ENCODE measurements around the gene ARHGAP42. TPM values are rescaled to one million over a fixed set of nuclear protein-coding genes. Genes with fewer than 3 reads are reported as not detected.

The ARHGAP42 gene
- total and polyA plus RNA-seq, 8 donors: 17.1 to 45.2 (median 36.2) TPM

DNA sequence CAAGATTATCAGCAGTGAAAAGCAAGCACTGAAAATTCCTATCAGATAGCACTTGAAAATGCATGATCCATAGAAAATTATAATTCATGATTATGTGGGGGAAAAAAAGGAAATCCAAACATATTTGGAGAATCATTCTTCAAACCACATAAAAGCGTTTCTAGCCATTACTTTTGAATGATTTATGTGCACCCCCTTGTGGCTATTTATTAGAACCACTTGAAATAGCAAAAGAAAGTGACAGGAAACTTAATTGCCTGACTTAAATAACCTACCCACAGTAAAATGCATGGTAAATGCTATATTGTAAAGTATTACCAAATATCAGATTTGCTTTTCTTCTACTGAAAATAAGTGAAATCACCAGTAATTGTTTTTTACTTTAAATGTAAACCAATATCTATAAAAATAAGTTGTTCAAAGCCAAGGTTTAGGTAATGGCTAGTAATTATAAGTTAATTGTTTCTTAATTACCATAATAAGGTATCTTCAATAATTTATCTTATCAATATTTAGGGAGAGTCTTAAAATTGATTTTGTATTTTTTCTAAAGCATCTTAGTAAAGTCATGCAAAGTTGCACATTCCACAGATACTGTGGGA is 168.5 kb downstream of the ARHGAP42 start:
- no peak overlapping the region for H3K4me3 ChIP-seq
- TF ChIP-seq, protein P1, sequence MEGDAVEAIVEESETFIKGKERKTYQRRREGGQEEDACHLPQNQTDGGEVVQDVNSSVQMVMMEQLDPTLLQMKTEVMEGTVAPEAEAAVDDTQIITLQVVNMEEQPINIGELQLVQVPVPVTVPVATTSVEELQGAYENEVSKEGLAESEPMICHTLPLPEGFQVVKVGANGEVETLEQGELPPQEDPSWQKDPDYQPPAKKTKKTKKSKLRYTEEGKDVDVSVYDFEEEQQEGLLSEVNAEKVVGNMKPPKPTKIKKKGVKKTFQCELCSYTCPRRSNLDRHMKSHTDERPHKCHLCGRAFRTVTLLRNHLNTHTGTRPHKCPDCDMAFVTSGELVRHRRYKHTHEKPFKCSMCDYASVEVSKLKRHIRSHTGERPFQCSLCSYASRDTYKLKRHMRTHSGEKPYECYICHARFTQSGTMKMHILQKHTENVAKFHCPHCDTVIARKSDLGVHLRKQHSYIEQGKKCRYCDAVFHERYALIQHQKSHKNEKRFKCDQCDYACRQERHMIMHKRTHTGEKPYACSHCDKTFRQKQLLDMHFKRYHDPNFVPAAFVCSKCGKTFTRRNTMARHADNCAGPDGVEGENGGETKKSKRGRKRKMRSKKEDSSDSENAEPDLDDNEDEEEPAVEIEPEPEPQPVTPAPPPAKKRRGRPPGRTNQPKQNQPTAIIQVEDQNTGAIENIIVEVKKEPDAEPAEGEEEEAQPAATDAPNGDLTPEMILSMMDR (IDR thresholded peaks at IDR 0.05): peak; percentile 30 to 55
- ATAC-seq (peak; percentile 50), DNase-seq (peak in 2 of 4 donors; percentile 41 to 53)
- H3K9me3 ChIP-seq: no peaks in the 10 kb centered on the region
- no peaks in the 10 kb centered on the region for H3K4me1 ChIP-seq
- intact Hi-C loops (cut with DNase I): loop anchor here in 1 of 2 donors (5.0 kb wide), 1 partner anchor 173 kb away; no protein-coding TSS in a partner anchor
- H3K27ac ChIP-seq: no peak overlapping the region
- no peaks in the 10 kb centered on the region for H3K27me3 ChIP-seq
- H3K36me3 ChIP-seq: no peaks in the 10 kb centered on the region

DNA sequence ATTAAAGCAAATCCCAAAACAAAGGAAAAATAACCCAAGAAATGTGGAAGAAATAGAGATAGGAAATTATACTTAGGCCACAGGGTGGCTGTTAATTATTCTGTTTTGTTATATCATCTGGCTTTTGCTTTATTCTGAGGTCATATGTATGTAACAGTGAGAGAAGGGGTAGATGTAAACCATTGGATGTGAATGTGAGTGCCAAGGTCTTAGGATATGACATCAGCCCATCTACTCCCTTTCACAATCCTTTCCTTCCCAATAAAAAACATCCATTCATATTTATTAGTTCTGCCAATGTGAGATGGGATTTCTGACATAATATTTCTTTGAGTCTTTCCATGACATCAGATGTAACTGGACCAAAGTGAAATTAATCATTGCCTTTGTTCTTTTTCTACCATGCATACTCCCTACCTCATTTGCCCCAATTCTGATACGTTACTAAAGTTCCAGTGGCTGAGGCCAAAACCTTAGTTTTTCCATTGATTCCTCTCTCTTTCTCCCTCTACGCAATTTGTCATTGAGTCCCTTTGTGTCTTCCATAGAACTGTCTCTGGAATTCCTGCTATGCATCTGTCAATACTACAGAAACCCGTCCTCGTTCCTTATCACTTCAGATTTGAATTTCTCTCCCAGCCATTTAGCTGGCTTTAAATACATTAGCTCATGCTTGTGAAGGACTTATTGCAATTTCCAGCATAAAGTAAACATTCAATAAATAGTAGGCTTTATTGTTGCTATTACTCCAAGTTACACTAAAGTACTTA is 170.3 kb downstream of the ARHGAP42 start:
- no peaks in the 10 kb centered on the region for H3K36me3 ChIP-seq
- H3K4me3 ChIP-seq: no peak overlapping the region
- intact Hi-C loops (cut with DNase I): loop anchor here in 1 of 2 donors (5.0 kb wide), 1 partner anchor 175 kb away; no protein-coding TSS in a partner anchor
- no peaks in the 10 kb centered on the region for H3K4me1 ChIP-seq
- TF ChIP-seq, protein P1 (IDR thresholded peaks at IDR 0.05): no peak
- H3K27ac ChIP-seq: no peak overlapping the region
- ATAC-seq (no peak), DNase-seq (no peak)
- H3K27me3 ChIP-seq: no peaks in the 10 kb centered on the region
- H3K9me3 ChIP-seq: no peaks in the 10 kb centered on the region

DNA sequence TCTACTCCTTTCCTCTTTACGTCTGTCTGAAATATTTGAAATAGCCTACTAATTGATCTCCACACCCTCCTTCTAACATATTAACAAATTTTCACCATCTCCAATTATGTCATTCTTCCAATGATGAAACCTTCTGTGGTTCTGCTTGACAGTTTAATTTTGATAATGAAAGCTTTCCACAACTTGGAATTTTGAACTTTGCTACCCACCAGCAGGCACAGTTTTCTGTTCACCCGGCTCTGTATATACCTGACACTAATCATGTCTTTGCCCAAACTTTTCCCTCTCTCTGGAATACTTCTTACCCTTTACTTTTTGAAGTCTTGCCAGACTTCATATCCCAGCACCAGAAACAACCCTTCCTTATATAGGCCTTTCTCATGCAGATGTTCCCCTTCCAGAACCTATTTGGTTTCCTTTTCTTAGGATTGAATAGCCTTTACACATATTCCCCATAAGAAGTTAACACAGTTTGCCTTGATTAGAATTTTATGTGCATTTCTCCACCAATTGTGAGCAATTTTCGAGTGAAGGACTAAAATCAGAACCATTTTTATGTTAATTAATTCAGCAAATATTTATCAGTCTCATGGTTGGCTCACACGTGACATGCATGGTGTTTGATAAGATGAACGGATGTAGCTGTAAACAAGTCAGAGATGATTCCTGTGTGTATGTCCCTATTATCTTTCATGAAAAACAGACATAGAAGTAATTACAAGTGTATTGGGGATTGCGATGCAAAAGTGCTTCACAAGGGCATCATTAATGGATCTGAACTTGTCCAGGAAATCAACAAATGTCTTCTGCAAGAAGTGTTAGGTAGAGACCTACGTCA is 173.4 kb downstream of the ARHGAP42 start:
- H3K4me1 ChIP-seq: no peaks in the 10 kb centered on the region
- intact Hi-C loops (cut with DNase I): no loop called here
- H3K36me3 ChIP-seq: no peaks in the 10 kb centered on the region
- H3K9me3 ChIP-seq: no peaks in the 10 kb centered on the region
- no peaks in the 10 kb centered on the region for H3K27me3 ChIP-seq
- ATAC-seq: no peak
- no peak overlapping the region for H3K27ac ChIP-seq
- no peak overlapping the region for H3K4me3 ChIP-seq
- TF ChIP-seq, protein P1 (IDR thresholded peaks at IDR 0.05): no peak
- no peak for DNase-seq

DNA sequence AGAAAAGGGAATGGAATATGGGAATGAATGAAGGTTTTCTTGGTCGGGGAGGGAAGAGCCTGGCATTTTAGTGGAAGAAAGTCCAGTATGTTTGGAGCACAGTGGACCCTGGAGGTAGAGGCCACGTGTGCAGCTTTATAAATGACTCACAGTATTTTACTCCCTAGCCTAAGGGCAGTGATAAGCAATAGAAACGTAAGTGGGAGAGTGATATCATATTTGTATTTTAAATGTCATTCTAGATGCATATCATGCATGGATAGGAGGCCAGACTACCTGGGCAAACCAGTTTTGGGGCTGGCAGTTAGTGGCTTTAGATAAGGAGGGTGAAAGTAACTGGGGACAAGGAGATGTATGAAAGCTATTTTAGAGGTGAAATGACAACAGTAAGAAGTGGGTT is 174.1 kb downstream of the ARHGAP42 start:
- no peak for ATAC-seq
- intact Hi-C loops (cut with DNase I): no loop called here

More for the DNA sequence above, 174.1 kb downstream of the ARHGAP42 start:
- DNase-seq: no peak
- Histone ChIP-seq H3K4me1 (no peaks in the 10 kb centered on the region), H3K27ac (no peak overlapping the region), H3K36me3 (no peaks in the 10 kb centered on the region), H3K9me3 (no peaks in the 10 kb centered on the region), H3K4me3 (no peak overlapping the region), H3K27me3 (no peaks in the 10 kb centered on the region)
- TF ChIP-seq, protein P1 (IDR thresholded peaks at IDR 0.05): no peak

Data from left lung (tissue), 10 donors.